ENCODE results near the gene ERVH48-1.
"Not testable (repeated sequence)": the region's sequence is repeated elsewhere in the genome, so short reads cannot be mapped to it uniquely, and the experiment has no call there.

ERVH48-1 gene

DNA sequence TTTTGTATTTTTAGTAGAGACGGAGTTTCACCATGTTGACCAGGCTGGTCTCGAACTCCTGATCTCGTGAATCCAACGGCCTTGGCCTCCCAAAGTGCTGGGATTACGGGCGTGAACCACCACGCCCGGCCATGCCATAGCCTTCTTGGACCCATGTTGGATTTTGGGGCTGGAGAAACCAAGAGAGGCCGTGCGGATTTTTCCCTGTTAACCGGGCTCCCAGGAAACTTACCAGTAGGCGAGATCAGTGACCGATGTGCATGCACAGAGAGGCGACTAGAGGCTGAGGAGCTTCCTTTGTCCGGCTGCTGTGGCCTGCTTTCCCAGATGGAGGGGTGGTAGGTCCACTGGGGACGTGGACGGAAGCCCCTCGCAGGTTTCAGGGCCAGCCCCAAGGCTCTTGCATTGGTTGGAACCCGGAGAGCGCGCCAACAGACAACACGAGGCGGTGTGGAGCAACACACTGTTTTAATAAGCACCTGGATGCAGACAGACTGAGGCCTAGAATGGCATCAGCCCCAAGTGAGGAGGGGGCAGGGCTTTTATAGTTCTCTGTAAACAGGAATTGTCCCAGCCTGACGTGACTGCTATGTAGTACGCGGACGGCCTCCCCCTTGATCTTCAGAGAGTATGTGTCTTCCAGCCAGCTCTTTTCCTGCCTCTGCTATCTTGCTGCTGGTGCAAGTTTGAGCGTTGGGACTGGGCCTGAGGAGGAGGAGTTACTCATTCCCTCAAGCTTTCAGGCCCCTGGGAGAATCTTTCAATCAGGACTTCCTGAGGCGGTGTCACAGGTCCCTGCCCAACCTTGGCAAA, at the start of gene ERVH48-1:
Gene ERVH48-1 (minus strand): TSS at position 517 of the 813 bp plus-strand sequence. CDS start 6,624 bp downstream, outside the sequence.
- DNase-seq (ENCODE audit: low spot score), result peak; percentile 27

DNA sequence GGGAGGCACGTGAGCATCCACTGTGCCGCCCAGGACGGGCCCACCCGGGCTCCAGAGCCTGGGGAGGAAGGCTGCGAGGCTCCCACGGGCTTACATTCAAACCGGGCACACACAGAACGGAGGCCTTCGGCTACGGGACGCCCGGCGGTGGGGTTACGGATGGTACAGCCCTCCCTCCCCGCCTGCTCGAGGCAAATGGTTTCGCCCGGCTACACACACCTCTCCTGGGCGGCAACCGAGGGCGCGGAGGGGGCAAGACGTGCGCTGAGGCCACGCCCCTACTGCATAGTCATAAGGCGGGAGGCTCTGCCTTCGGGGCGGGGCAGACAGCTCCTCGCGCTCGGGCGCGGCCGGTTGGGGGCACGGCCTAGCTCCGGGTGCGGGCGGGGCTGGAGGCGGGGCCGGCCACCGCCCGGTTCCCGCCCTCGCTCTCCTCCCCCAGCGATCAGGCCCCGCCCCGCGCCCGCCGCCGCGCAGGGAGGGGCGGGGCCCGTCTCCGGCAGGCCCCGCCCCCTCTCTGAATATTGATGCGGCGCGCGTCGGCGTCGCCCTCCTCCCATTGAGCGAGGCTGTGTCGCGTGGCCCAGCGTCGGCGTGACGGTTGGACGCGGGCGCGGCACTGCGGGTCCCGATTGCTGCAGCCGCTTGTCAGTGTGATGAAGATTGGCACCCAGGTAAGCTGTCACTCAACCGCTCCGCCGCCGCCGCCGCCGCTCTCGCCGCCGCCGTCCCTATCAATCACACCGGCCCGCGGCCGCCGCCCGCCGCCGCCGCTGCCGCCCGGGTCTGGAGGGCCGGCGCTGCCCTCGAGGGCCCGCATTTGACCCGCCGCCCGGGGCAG, 48.8 kb upstream of the ERVH48-1 start, which contains the start of gene PKNOX1:
Gene PKNOX1 (plus strand): TSS at position 572 of the 841 bp plus-strand sequence. CDS start 29,820 bp downstream, outside the sequence.
- peak; percentile 99 for DNase-seq (ENCODE audit: low spot score)

DNA sequence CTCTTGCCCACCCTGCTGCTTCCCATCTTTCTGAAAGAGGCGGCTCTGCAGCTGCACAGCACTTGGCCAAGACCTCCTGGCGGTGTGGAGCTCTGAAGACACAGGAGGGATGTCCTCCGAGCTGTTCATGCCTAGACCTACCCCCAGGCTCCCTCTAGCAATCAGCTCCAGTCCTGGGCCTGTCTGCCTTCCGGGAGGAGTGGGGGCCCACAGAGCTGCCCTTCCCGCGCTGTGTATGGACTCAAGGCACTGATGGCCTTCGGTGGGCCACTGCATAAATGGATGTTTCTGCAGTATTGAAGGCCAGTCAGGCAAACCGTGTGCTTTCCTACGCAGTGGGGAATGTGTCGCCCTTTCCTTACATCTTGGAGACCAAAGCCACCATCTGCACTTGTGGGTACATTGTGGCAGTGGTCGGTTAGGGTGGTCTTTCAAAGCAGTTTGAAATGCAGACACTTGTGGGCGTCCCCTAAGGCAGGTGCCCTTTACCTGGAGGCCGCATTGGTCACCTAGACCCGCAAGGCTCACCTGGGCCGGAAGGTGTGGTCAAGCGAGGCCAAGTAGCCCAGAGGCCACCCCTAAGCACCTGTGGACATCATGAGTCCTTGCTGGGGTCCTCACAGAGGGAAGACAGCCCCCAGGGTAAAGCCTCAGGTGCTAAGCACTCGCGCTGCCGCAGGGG, 48.0 kb upstream of the ERVH48-1 start:
- no peak for DNase-seq (ENCODE audit: low spot score)

DNA sequence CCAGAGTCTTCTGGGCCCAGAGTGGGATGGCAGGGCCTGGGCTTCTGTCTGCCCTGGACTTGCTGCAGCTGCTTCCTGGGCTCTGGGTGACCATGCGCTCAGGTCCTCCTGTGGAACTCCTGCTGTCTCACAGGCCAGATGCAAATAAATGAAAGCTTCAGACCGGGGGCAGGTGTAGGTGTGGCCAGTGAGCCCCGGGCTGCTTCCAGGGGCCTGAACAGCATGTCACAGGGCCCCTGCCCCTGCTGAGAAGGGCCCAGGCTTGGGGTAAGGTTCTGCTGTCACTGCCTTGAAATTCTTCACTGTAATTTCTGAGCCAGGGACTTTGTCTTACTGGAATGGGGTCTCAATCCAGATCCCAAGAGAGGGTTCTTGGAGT, 46.5 kb upstream of the ERVH48-1 start:
- no peak for DNase-seq (ENCODE audit: low spot score)

DNA sequence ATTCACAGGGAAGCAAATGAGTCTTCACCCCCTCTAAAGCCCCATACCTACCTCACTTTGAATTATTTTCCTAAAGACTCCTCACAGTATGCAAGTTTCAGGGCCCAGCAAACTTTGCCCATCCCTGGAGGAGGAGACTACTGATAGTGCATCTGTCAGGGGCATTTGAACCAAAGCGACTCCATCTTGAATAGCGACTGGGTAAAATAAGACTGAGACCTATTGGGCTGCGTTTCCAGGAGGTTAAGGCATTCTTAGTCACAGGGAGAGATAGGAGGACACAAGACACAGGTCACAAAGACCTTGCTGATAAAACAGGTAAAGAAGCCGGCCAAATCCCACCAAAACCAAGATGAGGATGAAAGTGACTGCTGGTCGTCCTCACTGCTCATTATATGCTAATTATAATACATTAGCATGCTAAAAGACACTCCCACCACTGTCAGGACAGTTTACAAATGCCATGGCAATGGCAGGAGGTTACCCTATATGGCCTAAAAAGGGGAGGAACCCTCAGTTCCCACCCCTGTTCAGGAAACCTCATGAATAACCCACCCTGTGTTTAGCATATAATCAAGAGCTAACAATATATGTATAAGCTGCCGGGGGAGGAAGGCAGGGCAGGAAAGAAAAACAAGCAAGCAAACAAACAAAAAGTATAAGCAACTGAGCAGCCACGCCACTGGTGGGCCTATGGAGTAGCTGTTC, 45.7 kb upstream of the ERVH48-1 start:
- DNase-seq (ENCODE audit: low spot score), result no peak

DNA sequence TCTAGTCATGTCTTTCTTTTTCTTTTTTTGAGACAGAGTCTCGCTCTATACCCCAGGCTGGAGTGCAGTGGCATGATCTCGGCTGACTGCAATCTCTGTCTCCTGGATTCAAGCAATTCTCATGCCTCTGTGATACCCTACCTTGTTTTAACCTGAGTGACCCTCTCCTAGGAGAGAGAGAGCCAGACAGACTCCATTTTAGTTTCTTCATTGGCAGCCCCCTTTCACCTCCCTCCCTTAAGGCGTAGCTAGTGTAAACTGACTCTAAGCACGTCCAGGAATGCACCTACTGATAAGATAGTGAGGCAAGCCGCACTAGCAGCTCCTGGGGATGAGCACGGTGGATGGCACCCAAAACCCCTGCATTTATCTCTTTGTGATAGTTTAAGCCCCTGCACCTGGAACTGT, 43.8 kb upstream of the ERVH48-1 start:
- no peak for DNase-seq (ENCODE audit: low spot score)

DNA sequence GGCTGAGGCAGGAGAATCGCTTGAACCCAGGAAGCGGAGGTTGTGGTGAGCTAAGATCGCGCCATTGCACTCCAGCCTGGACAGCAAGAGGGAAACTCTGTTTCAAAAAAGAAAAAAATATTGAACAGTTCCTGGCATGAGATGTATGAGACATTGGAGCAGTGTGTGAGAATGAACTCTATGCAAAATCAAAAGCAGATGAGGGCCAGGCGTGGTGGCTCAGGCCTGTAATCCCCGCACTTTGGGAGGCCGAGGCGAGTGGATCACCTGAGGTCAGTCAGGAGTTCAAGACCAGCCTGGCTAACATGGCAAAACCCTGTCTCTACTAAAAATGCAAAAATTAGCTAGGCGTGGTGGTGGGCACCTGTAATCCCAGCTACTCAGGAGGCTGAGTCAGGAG, 42.2 kb upstream of the ERVH48-1 start:
- DNase-seq (ENCODE audit: low spot score), result not testable (repeated sequence)

DNA sequence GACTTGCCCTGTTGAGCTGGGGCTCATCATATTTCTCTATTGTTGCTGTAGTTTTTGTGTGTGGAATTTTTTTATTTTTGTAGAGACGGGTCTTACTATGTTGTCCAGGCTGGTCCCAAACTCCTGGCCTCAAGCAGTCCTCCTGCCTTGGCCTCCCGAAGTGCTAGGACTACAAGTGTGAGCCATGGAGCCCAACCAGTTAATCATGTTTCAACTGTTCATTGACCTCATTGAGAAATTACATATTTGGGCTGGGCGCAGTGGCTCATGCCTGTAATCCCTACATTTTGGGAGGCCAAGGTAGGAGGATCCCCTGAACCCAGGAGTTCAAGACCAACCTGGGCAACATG, 39.8 kb upstream of the ERVH48-1 start:
- no peak for DNase-seq (ENCODE audit: low spot score)

DNA sequence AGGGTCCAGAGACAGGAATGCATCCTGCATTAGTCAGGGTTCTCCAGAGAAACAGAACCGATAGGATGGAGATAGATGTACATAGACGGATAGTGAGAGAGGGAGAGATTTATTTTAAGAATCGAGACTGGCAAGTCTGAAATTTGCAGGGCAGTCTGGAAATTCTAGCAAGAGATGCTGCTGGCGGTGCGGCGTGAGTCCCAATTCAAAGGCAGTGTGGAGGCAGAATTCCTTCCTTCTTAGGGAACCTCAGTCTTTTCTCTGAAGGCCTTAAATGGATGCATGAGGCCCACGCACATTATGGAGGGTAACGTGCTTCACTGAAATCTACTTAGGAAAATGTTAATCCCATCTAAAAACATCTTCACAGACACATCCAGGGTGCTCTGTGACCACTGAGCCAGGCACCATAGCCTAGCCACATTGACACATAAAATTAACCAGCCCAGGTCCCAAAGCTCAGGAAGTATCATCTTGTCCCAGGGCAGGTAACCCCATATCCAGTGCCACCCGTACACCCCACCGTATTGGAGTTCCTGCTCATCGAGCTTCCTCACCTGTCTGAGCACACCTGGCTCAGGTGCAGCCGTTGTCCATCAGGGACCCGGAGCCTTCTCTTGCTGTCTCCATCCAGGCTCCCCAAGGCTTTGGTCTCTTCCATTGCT, 39.2 kb upstream of the ERVH48-1 start:
- no peak for DNase-seq (ENCODE audit: low spot score)

DNA sequence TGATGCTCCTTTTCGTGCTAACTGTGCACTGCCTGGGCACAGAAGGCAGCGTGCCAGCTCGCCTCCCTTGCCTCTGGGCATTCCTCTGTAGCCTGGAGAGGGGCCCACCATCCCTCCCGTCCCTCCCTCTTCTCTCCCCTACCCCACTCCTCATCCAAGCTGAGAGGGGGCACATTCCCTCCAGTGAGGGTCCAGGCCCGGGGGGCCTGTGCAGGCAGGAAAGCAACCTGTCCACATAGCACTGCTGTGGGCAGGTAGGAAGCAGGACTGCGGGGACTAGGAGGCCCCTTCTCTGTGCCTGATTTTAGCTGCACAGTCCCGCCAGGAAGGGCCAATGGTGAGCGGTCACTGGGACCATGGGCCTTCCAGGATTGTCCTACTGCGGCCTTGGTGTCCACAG, 38.7 kb upstream of the ERVH48-1 start:
- no peak for DNase-seq (ENCODE audit: low spot score)

DNA sequence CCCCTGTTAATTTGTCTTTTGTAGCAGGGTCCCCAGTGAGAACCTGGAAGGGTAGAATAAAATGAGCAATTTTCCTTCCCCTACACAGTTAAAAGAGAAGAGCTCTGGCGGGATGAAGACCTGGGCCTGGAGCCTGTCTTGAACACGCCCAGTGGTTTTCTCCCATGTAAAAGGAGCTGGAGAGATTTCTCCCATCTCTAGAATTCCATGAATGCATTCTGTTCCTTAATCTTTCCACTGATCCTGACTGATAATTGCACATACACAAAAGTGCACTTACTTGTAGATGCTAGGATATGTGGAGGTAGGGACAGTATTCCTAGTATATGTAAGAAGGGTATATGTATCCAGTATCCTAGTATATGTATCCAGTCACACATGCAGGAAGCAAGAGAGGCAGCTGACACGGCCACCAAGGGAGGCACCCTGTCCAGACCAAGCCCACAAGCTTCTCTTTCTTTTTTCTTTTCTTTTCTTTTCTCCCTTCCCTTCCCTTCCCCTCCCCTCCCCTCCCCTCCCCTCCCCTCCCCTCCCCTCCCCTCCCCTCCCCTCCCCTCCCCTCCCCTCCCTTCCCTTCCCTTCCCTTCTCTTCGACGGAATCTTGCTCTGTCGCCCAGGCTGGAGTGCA, 37.1 kb upstream of the ERVH48-1 start:
- no peak for DNase-seq (ENCODE audit: low spot score)

DNA sequence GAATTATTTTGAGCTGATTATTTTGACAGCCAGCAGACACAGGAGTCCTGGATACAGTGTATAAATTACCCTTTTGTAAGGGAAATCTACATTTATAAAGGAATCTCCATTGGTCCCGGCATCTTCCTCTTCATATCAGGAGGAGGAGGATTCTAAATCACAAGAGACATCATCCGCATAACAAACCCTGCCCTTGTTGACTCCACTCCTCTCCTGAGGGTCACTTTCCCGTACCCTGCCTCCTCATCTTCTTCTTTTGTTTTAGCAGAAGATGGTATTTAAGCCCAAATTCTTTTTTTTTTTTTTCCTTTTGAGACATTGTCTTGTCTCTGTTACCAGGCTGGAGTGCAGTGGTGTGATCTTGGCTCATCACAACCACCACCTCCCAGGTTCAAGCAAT, 34.3 kb upstream of the ERVH48-1 start:
- DNase-seq (ENCODE audit: low spot score), result no peak

DNA sequence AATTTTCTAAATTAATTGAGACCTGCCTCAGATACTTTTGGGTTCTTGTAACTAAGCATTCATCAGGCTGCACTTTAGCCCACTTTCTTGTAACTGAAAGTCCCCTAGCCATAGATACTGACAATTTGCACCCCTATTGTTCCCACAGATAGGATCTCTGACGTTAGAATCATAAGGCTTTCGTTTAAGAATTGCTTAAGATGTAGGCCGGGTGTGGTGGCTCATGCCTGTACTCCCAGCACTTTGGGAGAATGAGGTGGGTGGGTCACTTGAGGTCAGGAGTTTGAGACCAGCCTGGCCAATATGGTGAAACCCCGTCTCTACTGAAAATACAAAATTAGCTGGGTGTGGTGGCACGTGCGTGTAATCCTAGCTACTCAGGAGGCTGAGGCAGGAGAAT, 32.7 kb upstream of the ERVH48-1 start:
- not testable (repeated sequence) for DNase-seq (ENCODE audit: low spot score)

DNA sequence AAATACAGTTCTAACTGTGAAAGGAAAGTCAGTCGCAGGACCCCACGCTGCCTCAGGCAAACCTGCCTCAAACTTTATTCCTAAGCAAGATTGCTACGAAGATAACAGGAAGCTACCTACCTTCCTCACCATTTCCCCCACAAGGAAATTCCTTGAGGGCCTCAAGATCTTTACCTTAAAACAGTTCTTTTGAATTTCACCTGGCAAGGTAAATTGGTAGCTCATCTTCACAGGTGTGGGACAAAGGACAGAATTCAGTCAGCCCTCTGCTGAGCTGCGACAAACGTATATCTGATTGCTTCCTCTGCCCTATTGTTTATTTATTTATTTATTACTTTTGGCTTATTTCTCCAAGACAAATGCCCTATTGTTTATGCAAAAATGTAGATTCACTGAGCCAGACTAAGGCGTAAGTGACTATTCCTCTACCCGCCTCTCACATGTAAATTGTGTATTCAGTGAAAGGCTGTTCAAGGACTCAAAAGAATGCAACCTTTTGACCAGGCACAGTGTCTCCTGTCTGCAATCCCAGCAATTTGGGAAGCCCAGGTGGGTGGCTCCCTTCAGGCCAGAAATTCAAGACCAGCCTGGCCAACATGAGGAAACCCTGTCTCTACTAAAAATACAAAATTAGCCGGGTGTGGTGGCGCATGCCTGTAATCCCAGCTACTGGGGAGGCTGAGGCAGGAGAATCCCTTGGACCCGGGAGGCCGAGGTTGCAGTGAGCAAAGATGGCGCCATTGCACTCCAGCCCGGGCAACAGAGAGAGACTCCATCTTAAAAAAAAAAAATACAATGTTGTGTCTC, 31.6 kb upstream of the ERVH48-1 start:
- DNase-seq (ENCODE audit: low spot score), result no peak

DNA sequence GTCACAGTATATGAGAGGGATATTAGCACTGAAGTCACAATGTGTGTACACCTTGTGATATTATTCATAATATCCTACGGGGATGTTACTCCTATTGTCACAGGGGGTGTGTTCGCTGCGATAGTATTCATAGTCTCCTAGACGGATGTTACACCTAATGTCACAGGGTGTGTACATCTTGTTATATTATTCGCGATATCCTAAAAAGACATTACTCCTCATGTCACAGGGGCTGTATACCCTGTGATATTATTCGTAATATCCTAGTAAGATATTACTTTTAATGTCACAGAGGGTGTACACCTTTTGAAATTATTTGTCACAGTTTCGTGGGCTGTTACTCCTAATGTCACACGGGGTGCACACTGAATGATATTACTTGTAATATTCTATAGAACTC, 25.8 kb upstream of the ERVH48-1 start:
- DNase-seq (ENCODE audit: low spot score), result not testable (repeated sequence)

DNA sequence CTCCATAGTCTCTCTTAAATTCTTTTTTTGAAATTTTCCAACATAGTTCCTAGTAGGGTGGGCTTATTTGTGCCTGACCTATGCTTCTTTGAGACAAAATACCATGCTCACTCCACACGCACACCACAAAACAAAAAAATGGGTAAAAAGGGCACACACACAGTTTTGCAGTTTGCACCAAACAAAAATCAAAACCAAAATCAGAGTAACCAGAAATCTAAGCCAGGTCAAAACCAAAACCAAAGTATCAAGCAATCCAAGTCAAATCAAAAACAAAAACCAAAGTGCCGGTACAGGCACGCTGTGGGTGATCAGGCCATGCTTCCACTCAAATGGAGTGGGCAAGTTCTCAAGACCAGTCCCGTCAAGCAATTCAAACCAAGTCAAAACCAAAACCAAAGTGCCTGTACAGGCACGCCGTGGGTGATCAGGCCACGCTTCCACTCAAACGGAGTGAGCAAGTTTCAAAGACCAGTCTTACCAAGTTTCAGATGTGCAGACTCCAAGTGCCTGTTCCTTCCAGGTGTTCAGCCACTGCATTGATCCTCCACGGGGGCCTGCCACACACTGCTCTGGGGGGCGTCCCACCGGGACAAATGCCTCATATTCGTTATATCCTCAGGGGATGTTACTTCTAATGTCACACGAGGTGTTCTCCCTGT, 23.8 kb upstream of the ERVH48-1 start:
- not testable (repeated sequence) for DNase-seq (ENCODE audit: low spot score)

DNA sequence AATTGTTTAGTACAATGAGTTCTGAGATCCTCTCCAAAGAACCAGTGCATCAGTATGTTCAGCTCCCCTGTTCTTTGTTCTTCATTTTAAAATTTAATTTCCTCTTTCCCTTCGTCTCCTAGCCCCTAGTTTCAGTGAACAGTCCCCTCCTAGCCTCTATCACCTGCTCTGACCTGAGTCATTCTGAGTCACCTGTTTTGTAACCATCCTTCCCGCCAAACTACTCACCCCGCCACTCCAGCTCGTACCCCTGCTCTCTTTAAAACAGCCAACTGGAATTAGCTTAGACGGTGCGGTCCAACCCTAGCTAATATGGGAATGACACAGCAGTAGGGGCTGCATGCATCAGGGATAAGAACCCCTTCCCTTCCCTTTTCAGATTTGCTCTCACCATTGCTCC, 16.8 kb upstream of the ERVH48-1 start:
- DNase-seq (ENCODE audit: low spot score), result no peak

DNA sequence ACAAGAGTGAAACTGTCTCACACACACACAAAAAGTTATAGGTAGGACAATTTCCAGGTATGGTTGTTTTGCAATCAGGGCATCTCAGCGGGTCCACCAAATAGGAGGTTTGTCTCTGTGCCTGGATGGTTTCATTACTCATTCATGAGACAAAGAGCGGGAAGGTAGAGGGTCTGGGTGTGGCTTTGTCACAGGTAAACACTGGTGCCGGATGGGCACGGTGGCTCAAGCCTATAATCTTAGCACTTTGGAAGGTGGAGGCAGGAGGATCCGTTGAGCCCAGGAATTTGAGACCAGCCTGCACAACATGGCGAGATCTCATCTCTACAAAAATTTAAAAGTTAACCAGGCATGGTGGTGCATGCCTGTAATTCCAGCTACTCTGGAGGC, 16.3 kb upstream of the ERVH48-1 start:
- DNase-seq (ENCODE audit: low spot score), result no peak

DNA sequence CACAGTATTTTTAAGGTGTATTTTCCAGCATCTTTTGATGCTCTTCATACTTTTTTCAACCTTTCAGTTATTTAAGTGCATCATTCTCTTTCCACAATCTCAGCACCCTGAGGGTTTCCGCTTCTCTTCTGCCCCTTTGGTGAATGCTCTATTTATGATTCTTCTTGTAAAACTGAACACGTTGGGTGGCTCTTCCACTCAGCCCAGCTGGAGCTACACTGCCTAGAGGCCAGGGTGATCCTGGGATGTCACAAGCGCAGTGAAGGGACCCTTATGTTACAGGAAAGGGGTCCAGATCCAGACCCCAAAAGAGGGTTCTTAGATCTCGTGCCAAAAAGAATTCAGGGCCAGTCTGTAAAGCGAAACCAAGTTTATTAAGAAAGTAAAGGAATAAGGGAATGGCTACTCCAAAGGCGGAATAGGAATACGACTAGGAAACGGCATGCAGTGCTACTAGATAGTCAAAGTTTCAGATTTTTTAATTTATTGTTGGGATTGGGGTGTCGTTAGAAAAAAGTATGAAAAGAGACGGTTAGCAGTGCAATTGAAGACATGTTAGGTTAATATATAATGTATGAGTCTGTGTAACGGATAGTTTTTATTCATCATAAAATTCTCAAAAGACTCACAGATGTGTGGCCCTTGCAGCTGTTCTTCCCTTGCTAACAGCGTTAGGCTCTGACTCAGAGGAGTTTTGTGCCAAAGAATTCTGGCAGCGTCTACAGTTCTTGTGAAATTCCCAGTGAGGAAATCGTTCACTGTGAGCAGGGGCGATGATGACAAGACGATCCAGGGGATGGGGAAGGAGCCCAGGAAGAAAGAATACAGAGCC, 14.4 kb upstream of the ERVH48-1 start:
- DNase-seq (ENCODE audit: low spot score), result no peak

All from CD4-positive, alpha-beta T cell treated with Interleukin-6 at 100 ng/mL for 8 hours (primary cell).